CD4-positive, alpha-beta T cell treated with Interleukin-17A for 1 hour (primary cell): Measurements from ENCODE around the gene ANKRD23.

Experiments used
- DNase-seq: peaks from one replicate; pipeline ENCODE4 v3.0.0-alpha.2; 2020

ANKRD23 gene

GRCh38 chr2:96835830-96836229 lies 8.0 kb downstream of the ANKRD23 start:
- DNase-seq = no peak

GRCh38 chr2:96832754-96833507 lies 10.9 kb downstream of the ANKRD23 start:
- DNase-seq = no peak

GRCh38 chr2:96832408-96832753 lies 11.4 kb downstream of the ANKRD23 start:
- no peak for DNase-seq

GRCh38 chr2:96831679-96832078 lies 12.1 kb downstream of the ANKRD23 start:
- DNase-seq = no peak

- no peak for DNase-seq
These were observed 13.7 kb downstream of the ANKRD23 start for GRCh38 chr2:96830044-96830562.

- no peak for DNase-seq
These were observed 14.9 kb downstream of the ANKRD23 start for GRCh38 chr2:96828874-96829273.

- DNase-seq = no peak
These were observed 15.4 kb downstream of the ANKRD23 start for GRCh38 chr2:96828436-96828835.

- DNase-seq = no peak
These were observed 17.1 kb downstream of the ANKRD23 start for GRCh38 chr2:96826546-96827278.

- no peak for DNase-seq
These were observed 18.8 kb downstream of the ANKRD23 start for GRCh38 chr2:96825057-96825456.

- DNase-seq = no peak
These were observed 19.5 kb downstream of the ANKRD23 start for GRCh38 chr2:96824079-96824870.

- DNase-seq = no peak
These were observed 20.6 kb downstream of the ANKRD23 start for GRCh38 chr2:96823198-96823597.

- no peak for DNase-seq
These were observed 21.0 kb downstream of the ANKRD23 start for GRCh38 chr2:96822786-96823185.

- no peak for DNase-seq
These were observed 22.6 kb downstream of the ANKRD23 start for GRCh38 chr2:96821113-96821675.

GRCh38 chr2:96819876-96820511 lies 23.8 kb downstream of the ANKRD23 start:
- DNase-seq = no peak

GRCh38 chr2:96819128-96819875 lies 24.5 kb downstream of the ANKRD23 start:
- DNase-seq = no peak

- DNase-seq = no peak
These were observed 25.9 kb downstream of the ANKRD23 start for GRCh38 chr2:96817882-96818281.

- no peak for DNase-seq
These were observed 26.8 kb downstream of the ANKRD23 start for GRCh38 chr2:96816836-96817702.

GRCh38 chr2:96816127-96816835 lies 27.5 kb downstream of the ANKRD23 start, which contains the start of gene CNNM3:
Gene CNNM3, plus strand, starts transcription at chr2:96816268. Its CDS starts 10 bp downstream, at chr2:96816278.
- DNase-seq = peak; percentile 95

- DNase-seq = no peak
These were observed 28.3 kb downstream of the ANKRD23 start for GRCh38 chr2:96815326-96816126.
